Transverse colon (tissue), 4 donors: Measurements from ENCODE around the gene AKAP5.

Source experiments
- CTCF ChIP-seq, 5 experiments: fragments of 200-600 bp in 3 of 5; fragments of 450-650 bp in 2 of 5; sonication (generic) in 3 of 5; IDR thresholded peaks; 1 replicate in 2 of 5; 2 replicates in 3 of 5; pipeline ENCODE4 v1.5.1; 2016 to 2017; ENCODE audit warnings: antibody characterized with exemption in 5 of 5, inconsistent platforms in 3 of 5, mild to moderate bottlenecking in 2 of 5, moderate library complexity in 1 of 5
- EP300 ChIP-seq: sonication (generic); formaldehyde crosslinking; IDR thresholded peaks from one replicate; pipeline ENCODE4 v1.6.1; 2017; ENCODE audit warnings: antibody characterized with exemption, low read depth
- POLR2A ChIP-seq: fragments of 450-650 bp; IDR thresholded peaks from one replicate; pipeline ENCODE4 v1.6.1; 2016; ENCODE audit warnings: antibody characterized with exemption, mild to moderate bottlenecking, moderate library complexity
- POLR2AphosphoS5 ChIP-seq, 3 donors: sonication (generic); formaldehyde crosslinking; IDR thresholded peaks; one replicate each; pipeline ENCODE4 v1.6.1; 2016; ENCODE audit warnings: antibody characterized with exemption in 3 of 3

- TF ChIP-seq CTCF (IDR thresholded peaks at IDR 0.05): no peak
- TF ChIP-seq POLR2AphosphoS5 (IDR thresholded peaks at IDR 0.05): no peak
- TF ChIP-seq POLR2A: no peak
- no peak for TF ChIP-seq EP300
Observed at GRCh38 chr14:64488590-64489099, 23.3 kb downstream of the AKAP5 start.
